Activated CD8-positive, alpha-beta T cell treated with anti-CD3 and anti-CD28 coated beads for 36 hours (primary cell): ENCODE results near the gene C17orf114.

Source experiments
- ATAC-seq: fragments of 200-7000 bp; cut with Tn5 transposase; one replicate; pipeline ENCODE4 v1.10.0; 2021; ENCODE audit warnings: mild to moderate bottlenecking, moderate library complexity
- CTCF ChIA-PET: fragments of 350-600 bp; sonication (Branson Sonifier 250); formaldehyde crosslinking; loops from one replicate; lab custom pipeline; 2021; ENCODE audit warnings: antibody characterized with exemption; lab: Charles Lee
- POLR2A ChIA-PET: fragments of 350-600 bp; sonication (Branson Sonifier 250); formaldehyde crosslinking; loops from one replicate; lab custom pipeline; 2021; ENCODE audit warnings: antibody characterized with exemption; lab: Charles Lee
- DNase-seq: peaks from one replicate; pipeline ENCODE4 v3.0.0-alpha.2; 2020
- H3K27ac Mint-ChIP-seq: one replicate; pipeline ENCODE4 v1.8.0; 2021; ENCODE audit warnings: mild to moderate bottlenecking, mixed read lengths
- H3K27me3 Mint-ChIP-seq: one replicate; pipeline ENCODE4 v1.8.0; 2021; ENCODE audit warnings: mixed read lengths
- H3K36me3 Mint-ChIP-seq: one replicate; pipeline ENCODE4 v1.8.0; 2021; ENCODE audit warnings: low read depth, mixed read lengths
- H3K4me1 Mint-ChIP-seq: one replicate; pipeline ENCODE4 v1.8.0; 2021; ENCODE audit warnings: low read depth, mixed read lengths
- H3K4me3 Mint-ChIP-seq: one replicate; pipeline ENCODE4 v1.8.0; 2021; ENCODE audit warnings: mild to moderate bottlenecking, moderate library complexity, mixed read lengths
- H3K9me3 Mint-ChIP-seq: one replicate; pipeline ENCODE4 v1.8.0; 2021; ENCODE audit warnings: mixed read lengths
- intact Hi-C: fragments of 100-400 bp; cut with micrococcal nuclease; formaldehyde crosslinking; loops from one replicate; pipeline ENCODE4 v1.10.0; 2022
- TF ChIP-seq, protein P1 (sequence below): fragments of 200-600 bp; IDR thresholded peaks from one replicate; pipeline ENCODE4 v1.8.0; 2022; ENCODE audit warnings: antibody characterized with exemption, mild to moderate bottlenecking

The C17orf114 gene

DNA sequence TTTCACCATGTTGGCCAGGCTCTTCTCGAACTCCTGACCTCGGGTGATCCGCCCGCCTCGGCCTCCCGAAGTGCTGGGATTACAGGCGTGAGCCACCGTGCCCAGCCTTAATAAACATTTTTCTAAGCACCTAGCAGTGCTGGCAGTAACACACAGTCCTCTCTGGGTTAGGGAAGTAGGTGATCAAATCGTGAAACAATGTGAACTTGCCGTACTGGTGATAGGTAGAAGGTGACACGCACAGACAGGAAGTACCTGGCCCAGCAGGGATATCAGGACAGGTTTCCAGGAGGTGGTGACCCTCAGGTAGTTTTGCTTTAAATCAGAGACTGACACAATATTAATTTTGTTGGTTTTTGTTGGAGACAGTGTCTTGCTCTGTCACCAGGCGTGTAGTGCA, 9.3 kb upstream of the C17orf114 start:
- Mint-ChIP-seq H3K27me3 (no peaks in the 10 kb centered on the region), H3K27ac (no peak overlapping the region), H3K4me1 (peaks cover 9% of the 10 kb centered on the region), H3K36me3 (peaks cover 3% of the 10 kb centered on the region), H3K9me3 (no peaks in the 10 kb centered on the region), H3K4me3 (no peak overlapping the region)
- ChIA-PET POLR2A (interaction anchor here (1.1 kb wide), 1 partner anchor 8 kb away, joined by 3 read pairs; no protein-coding TSS in a partner anchor), CTCF (interaction anchor here (0.7 to 1.6 kb wide), 2 partner anchors 22 to 70 kb away, joined by 3 to 4 read pairs; no protein-coding TSS in a partner anchor)
- ATAC-seq (no peak), DNase-seq (no peak)
- intact Hi-C loops, result no loop called here
- TF ChIP-seq, protein P1, sequence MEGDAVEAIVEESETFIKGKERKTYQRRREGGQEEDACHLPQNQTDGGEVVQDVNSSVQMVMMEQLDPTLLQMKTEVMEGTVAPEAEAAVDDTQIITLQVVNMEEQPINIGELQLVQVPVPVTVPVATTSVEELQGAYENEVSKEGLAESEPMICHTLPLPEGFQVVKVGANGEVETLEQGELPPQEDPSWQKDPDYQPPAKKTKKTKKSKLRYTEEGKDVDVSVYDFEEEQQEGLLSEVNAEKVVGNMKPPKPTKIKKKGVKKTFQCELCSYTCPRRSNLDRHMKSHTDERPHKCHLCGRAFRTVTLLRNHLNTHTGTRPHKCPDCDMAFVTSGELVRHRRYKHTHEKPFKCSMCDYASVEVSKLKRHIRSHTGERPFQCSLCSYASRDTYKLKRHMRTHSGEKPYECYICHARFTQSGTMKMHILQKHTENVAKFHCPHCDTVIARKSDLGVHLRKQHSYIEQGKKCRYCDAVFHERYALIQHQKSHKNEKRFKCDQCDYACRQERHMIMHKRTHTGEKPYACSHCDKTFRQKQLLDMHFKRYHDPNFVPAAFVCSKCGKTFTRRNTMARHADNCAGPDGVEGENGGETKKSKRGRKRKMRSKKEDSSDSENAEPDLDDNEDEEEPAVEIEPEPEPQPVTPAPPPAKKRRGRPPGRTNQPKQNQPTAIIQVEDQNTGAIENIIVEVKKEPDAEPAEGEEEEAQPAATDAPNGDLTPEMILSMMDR, result no peak

DNA sequence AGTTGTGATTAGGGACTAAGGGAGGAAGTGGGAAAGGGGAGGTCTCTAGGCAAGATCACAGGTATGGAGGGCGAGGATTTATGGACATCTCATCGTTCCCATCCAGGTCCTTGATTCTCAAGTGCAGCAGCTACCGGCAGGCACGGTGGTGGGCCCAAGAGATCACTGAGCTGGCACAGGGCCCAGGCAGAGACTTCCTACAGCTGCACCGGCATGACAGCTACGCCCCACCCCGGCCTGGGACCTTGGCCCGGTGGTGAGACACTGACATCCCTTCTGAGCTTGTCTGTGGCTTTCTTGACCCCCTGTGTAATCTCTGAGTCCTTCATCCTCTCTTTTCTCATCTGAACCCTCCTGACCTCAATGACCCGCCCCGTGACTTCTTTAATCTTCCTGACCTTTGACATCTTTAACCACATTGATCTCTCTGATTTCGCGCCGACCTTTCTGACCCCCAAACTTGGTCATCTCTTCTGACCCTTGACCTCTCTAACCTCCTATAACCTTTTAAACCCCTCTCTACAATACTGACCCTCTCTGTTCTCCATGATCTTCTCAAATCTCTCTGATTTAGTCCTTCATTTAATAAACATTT, 8.7 kb upstream of the C17orf114 start:
- CTCF ChIA-PET, result no interaction called here
- POLR2A ChIA-PET, result interaction anchor here (1.1 to 1.2 kb wide), 2 partner anchors 8 to 15 kb away, joined by 3 to 4 read pairs; partner anchors contain the start of gene PSMB6
- Mint-ChIP-seq H3K9me3 (no peaks in the 10 kb centered on the region), H3K27ac (peak overlapping the region; percentile 39), H3K4me1 (peaks cover 14% of the 10 kb centered on the region), H3K4me3 (no peak overlapping the region), H3K27me3 (no peaks in the 10 kb centered on the region), H3K36me3 (peaks cover 3% of the 10 kb centered on the region)
- ATAC-seq (no peak), DNase-seq (peak; percentile 33)
- TF ChIP-seq, protein P1, result no peak
- intact Hi-C loops, result no loop called here

DNA sequence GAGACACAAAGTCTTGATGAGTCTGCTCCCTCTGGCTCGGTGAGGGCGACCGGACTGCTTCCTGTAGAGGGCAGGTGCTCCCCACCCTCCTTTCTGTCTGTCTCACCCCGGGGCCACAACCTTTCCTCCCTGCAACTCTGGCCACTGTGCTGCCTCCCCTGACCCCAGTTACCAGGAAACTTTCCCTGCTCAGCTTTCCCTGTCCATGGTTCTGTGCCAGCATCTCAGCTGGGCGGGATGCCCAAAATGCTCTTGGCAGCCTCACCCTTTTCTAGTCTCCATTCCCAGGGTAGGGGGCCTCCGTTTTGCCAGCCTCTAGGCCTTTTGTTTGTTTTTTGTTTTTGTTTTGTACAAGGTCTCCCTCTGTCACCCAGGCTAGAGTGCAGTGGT, 6.2 kb upstream of the C17orf114 start:
- peaks cover 14% of the 10 kb centered on the region for H3K4me1 Mint-ChIP-seq
- no peak for DNase-seq
- ChIA-PET POLR2A (interaction anchor here (1.7 to 2.2 kb wide), 2 partner anchors 12 to 91 kb away, joined by 4 to 8 read pairs; partner anchors contain the start of genes C17orf107 and PSMB6), CTCF (interaction anchor here (1.4 to 3.7 kb wide), 2 partner anchors 17 to 19 kb away, joined by 3 to 15 read pairs; partner anchors contain the start of gene GLTPD2)
- H3K9me3 Mint-ChIP-seq, result no peaks in the 10 kb centered on the region
- no peak overlapping the region for H3K27ac Mint-ChIP-seq
- peak overlapping the region; percentile 69 for H3K4me3 Mint-ChIP-seq
- H3K27me3 Mint-ChIP-seq, result no peaks in the 10 kb centered on the region
- peaks cover 3% of the 10 kb centered on the region for H3K36me3 Mint-ChIP-seq
- intact Hi-C loops, result no loop called here
- ATAC-seq, result no peak
- TF ChIP-seq, protein P1, result no peak

DNA sequence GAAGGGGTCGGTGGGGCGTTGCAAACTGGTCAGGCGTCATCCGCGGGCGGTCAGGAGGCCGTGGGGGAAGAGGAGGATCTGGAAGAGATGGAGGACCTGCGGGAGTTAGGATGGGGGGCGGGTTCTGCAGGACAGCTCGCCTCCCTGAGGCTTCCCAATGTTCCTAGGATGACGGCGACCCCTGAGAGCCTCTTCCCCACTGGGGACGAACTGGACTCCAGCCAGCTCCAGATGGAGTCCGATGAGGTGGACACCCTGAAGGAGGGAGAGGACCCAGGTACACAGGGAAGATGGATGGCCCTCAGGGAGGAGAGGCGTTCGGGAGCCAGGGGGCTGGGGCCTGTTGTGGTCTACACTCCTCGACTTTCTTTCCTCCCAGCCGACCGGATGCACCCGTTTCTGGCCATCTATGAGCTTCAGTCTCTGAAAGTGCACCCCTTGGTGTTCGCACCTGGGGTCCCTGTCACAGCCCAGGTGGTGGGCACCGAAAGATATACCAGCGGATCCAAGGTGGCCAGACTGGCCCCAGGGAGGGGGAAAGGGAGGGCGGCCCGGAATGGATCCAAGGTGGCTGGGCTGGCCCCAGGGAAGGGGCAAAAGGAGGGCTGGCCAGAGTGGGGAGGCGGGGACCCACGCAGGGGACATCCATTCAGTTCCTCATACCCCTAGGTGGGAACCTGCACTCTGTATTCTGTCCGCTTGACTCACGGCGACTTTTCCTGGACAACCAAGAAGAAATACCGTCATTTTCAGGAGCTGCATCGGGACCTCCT, 5.7 kb upstream of the C17orf114 start:
- peak overlapping the region; percentile 69 for H3K4me3 Mint-ChIP-seq
- no peak for DNase-seq
- no peak overlapping the region for H3K27ac Mint-ChIP-seq
- ChIA-PET POLR2A (interaction anchor here (1.2 to 2.2 kb wide), 4 partner anchors 10 to 132 kb away, joined by 4 to 8 read pairs (median 4); partner anchors contain the start of genes C17orf107, PSMB6, RNF167 and SLC25A11), CTCF (interaction anchor here (3.7 kb wide), 1 partner anchor 18 kb away, joined by 15 read pairs; the partner anchor contains the start of gene GLTPD2)
- H3K36me3 Mint-ChIP-seq, result peaks cover 3% of the 10 kb centered on the region
- H3K4me1 Mint-ChIP-seq, result peaks cover 14% of the 10 kb centered on the region
- intact Hi-C loops, result no loop called here
- H3K27me3 Mint-ChIP-seq, result no peaks in the 10 kb centered on the region
- no peaks in the 10 kb centered on the region for H3K9me3 Mint-ChIP-seq
- no peak for ATAC-seq
- TF ChIP-seq, protein P1, result no peak
